Coronary artery (tissue), 2 donors: Measurements from ENCODE around the gene KCNJ1.

Experiments used
- DNase-seq: peaks from one replicate; pipeline ENCODE4 v3.0.0-alpha.2; 2017; ENCODE audit warnings: low spot score
- H3K27ac ChIP-seq, 2 donors: fragments of 200-600 bp; sonication (generic); one replicate each; pipeline ENCODE4 v1.5.1; 2016 to 2019
- H3K4me3 ChIP-seq: fragments of 200-600 bp; sonication (generic); 2 replicates; pipeline ENCODE4 v1.5.1; 2016; ENCODE audit warnings: mild to moderate bottlenecking, moderate library complexity
- TF ChIP-seq, protein P1 (sequence below): fragments of 200-600 bp; sonication (generic); IDR thresholded peaks from one replicate; pipeline ENCODE4 v1.5.1; 2019; ENCODE audit warnings: antibody characterized with exemption

The KCNJ1 gene

DNA sequence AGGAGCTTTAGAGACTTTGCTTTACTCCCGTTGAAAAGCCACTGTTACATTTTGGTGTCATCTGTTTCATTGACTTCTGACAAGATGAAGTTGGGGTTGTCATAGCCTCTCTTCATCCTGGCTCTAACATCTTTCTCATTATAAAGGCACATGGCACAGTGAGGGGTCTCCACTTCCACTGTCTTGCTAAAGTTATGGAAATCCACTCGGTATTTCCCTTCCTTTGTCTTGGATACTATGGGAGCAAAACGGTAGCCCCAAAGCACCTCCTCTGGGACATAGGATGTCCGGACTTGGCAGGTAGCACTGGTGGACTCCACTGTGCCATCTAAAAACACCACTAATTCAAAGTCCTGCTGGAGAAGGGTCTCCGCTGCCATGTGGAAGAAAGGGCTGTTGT, 28.0 kb downstream of the KCNJ1 start:
- Histone ChIP-seq H3K27ac (no peak overlapping the region), H3K4me3 (no peak overlapping the region)
- DNase-seq, result no peak
- TF ChIP-seq, protein P1, sequence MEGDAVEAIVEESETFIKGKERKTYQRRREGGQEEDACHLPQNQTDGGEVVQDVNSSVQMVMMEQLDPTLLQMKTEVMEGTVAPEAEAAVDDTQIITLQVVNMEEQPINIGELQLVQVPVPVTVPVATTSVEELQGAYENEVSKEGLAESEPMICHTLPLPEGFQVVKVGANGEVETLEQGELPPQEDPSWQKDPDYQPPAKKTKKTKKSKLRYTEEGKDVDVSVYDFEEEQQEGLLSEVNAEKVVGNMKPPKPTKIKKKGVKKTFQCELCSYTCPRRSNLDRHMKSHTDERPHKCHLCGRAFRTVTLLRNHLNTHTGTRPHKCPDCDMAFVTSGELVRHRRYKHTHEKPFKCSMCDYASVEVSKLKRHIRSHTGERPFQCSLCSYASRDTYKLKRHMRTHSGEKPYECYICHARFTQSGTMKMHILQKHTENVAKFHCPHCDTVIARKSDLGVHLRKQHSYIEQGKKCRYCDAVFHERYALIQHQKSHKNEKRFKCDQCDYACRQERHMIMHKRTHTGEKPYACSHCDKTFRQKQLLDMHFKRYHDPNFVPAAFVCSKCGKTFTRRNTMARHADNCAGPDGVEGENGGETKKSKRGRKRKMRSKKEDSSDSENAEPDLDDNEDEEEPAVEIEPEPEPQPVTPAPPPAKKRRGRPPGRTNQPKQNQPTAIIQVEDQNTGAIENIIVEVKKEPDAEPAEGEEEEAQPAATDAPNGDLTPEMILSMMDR, result no peak

DNA sequence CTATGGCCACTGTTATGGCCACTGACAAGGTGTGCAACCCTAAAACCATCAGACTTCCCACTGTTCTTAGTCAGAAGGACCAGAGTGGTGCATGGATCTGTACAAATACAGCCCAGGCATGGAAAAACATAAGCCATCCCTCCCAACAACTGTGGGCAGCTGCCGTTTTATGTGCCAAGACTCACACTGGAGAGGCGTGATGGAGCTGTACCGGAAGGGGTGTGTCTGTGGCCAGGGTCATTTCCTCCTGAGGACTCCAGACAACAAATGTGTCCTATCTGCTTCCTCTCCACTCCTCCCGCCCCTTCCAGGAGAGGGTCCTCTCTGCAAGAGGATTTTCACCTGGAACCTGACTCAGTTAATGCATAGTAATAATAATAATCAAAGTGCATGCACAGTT, 29.5 kb downstream of the KCNJ1 start:
- H3K27ac ChIP-seq, result no peak overlapping the region
- TF ChIP-seq, protein P1, result no peak
- no peak overlapping the region for H3K4me3 ChIP-seq
- DNase-seq, result no peak

DNA sequence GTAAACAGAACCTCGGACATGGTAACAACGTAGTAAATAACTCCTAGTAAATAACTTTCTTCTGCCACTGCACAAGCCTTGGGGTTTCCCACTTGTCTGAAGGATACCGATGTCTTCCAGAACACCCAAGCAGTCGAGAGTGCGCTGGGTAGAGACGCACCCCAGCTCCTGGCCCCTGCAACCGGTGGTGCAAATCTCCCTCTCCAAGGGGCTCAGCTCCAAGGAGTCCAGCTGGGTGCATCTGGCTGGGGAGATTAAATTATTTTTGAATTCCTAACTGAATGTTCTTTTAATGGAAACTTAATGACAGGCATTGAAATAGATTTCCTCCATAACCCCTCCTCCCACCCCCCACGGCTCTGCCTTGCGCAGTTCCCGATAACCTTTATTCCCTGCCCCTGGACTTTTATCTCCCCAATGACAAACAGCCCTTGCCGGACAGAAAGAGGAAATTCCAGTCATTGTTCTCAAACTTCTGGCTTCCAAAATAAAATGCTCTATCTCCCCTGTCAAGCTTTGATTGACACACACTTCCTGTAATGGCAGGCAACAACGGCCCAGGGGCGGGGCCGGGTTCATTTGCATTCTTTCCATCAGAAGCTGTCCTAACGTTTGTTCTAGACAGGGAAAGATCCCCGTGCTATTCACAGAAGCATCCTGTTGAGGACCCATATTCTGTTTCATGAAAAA, 31.2 kb downstream of the KCNJ1 start:
- DNase-seq, result no peak
- H3K27ac ChIP-seq, result no peak overlapping the region
- H3K4me3 ChIP-seq, result no peak overlapping the region
- TF ChIP-seq, protein P1, result no peak

DNA sequence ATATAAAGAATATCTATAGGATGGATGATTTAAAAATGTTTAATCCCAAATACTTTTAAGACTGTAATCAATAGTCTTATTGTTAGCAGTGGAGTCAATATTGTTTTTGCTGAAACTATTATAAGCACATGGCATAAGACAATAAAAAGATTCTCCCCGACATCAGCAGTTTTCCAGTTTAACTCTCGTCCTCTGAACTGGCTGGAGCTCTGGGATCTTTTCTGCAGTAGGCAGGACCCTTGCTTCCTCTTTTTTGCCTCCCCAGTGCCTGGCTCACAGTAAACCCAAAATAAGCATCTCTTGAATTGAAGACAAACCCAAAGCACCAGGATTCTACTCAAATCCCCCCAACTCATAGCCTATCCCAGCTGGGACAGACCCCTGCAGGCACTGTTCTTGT, 32.9 kb downstream of the KCNJ1 start:
- Histone ChIP-seq H3K27ac (no peak overlapping the region), H3K4me3 (no peak overlapping the region)
- DNase-seq, result no peak
- TF ChIP-seq, protein P1, result no peak

DNA sequence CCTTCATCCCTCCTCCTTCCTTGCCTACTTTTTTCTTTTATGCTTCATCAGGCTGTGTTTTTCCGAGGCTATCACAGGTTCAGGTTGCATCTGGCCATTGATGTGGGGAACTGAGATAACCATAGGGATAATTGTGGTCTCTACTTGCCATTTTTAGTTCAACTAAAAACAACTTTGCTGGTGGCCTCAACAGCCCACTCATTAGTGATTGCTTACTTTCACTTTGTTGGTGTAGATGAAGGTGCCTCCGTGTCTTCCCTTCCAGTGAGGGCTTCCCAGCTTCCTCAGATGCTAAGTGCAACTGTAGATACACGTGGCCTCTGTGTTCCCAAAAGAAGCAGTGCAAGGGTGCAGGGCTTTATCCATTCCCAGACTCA, 35.0 kb downstream of the KCNJ1 start:
- no peak overlapping the region for H3K27ac ChIP-seq
- no peak overlapping the region for H3K4me3 ChIP-seq
- DNase-seq, result no peak
- TF ChIP-seq, protein P1, result no peak

DNA sequence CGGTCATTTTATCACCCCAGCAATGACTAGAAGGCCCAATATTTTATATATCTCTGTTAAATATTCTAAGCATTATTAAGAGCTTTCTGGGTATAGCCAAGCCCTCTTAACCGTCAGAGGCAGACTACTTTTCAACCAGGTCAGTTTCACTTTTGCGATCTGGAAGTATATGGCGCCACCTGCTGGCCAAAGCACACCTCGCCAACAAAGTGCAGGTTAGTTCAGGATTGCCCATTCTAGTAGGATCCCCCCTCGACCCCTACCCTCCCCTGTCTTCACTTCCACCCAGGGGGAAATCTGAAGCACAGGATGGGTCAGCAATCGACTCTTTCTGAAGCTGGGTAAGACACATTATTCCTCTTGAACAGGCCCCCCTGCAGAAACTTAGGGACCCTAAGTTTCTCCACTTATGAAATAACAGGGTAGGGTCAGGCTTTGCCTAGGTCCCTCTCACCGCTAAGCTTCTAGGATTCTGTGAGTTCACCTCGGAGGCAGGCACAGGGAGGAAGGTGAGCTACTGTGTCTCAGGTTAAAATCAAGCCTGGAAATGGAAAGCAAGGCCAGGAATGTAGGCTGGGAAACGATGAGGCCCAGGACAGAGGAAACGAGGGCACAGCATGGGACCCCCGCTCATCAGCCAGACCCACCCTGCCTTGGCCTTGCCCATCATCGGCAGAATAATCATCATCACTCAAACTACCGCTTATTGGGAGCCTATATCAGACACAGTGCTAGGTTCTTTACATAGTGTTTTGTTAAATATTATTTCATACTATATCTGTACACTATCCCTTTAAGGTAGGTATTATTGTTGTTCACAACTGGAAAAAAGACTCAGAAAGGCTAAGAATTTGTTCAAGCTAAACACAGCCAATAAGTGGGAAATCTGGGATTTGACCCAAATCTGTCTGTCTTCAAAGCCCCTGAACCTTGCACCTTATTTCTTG, 35.6 kb downstream of the KCNJ1 start:
- DNase-seq, result peak; percentile 81
- TF ChIP-seq, protein P1, result peak; percentile 75
- H3K27ac ChIP-seq, result no peak overlapping the region
- peak overlapping the region; percentile 20 for H3K4me3 ChIP-seq
